ENCODE measurements around the gene KHDC4.

Gene KHDC4

GRCh38 chr1:155877945-155878344 lies 56.3 kb downstream of the KHDC4 start:
- DNase-seq: no peak

DNA sequence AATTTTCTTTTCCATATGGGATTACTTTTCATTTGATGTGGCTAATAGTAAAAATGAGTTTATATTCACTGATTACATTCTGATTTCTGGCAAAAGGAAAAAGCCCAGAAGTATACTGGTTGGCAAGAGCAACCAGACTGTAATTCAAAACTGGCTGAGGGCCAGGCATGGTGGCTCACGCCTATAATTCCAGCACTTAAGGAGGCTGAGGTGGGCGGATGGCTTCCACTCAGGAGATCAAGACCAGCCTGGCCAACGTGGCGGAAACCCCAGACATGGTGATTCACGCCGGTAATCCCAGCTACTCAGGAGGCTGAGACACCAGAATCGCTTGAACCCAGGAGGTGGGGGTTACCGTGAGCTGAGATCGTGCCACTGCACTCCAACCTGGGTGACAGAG lies 60.4 kb downstream of the KHDC4 start:
- peak in 8 of 56 donors; percentile 2 to 17 (median 10) for DNase-seq

GRCh38 chr1:155872527-155872926 lies 61.7 kb downstream of the KHDC4 start:
- peak in 50 of 56 donors; percentile 5 to 91 (median 60) for DNase-seq

GRCh38 chr1:155871390-155871789 lies 62.8 kb downstream of the KHDC4 start:
- peak in 55 of 56 donors; percentile 30 to 95 (median 87) for DNase-seq

GRCh38 chr1:155867766-155868165 lies 66.4 kb downstream of the KHDC4 start:
- no peak for DNase-seq

GRCh38 chr1:155864393-155864792 lies 69.8 kb downstream of the KHDC4 start:
- no peak for DNase-seq

Data from amygdala (tissue), 56 donors.